Right ventricle myocardium inferior (tissue), 1 donor: ENCODE data around the gene GDI2. TPM values are rescaled to one million over a fixed set of nuclear protein-coding genes. Genes with fewer than 3 reads are reported as not detected.
"Not testable (repeated sequence)": the region's sequence is repeated elsewhere in the genome, so short reads cannot be mapped to it uniquely, and the experiment has no call there.

ENCODE experiments used
- ATAC-seq: fragments of 200-7000 bp; cut with Tn5 transposase; one replicate; pipeline ENCODE4 v1.9.1; 2020; ENCODE audit warnings: mild to moderate bottlenecking, moderate library complexity
- DNase-seq: peaks from one replicate; pipeline ENCODE4 v3.0.0; 2021; ENCODE audit errors: missing footprints
- intact Hi-C: fragments of 100-400 bp; cut with DNase I; formaldehyde crosslinking; loops from one replicate; pipeline ENCODE4 v1.11.0; 2022
- long read RNA-seq: library from polyadenylated mRNA; unstranded; transcript quantifications from one replicate; pipeline ENCODE4 v2.0.0, GENCODE V29; 2021
- total RNA-seq: library from RNA; stranded (reverse); fragmentation: NEBNext Ultra II Directional; extraction: Animal tissue kit (Norgen Biotek cat#: 25700); gene quantifications from one replicate; pipeline ENCODE4 v1.2.1, GENCODE V29; 2021
- donor health status: DM: no; HTN: yes; CAD: no; lungs with severe emphysema.

The GDI2 gene
- total RNA-seq = 101 TPM
- long read RNA-seq, transcript GDI2-203 (11 exons, 2,412 nt) = major isoform, 72 of 79 reads
- long read RNA-seq, partial matches to known transcripts = 5 of 79 reads
- long read RNA-seq, other reads (novel, unspliced or antisense) = 1 of 79 reads

DNA sequence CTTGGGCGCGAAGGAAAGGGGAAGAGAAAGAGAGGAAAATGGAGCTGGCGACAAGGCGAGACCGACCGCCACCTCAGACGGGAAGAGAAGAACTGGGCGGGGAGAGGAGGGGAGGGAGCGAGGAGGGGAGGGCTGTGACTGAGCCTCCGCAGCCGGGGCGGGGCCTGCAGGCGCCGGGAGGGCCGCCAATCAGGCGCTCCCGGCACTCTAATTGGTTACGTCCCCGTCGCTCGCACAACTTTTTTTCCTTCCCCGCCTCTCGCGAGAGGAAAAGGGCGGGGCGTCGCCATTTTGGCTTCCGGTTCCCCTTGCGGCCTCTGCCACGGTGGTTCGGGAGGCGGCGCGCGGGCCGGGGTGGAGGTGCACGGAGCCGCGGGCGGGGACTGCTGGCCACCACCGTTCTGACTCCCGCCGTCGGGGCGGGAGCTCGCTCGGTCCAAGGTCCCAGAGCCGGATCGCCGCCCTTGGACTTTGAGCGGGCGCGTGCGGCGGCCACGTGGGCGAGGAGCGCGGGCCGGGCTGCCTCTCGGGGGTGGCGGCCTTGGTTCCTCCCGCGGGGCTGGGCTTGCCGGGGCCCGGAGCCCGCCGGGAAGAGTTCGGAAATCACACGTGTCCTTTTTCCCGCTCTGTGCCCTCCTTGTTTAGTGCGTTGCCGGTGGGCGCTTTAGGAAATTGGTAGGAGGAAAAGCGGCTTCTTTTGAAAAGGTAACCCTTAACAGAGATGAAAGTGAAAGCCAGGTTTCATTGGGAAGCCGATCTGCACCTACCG is at the start of gene GDI2:
Gene GDI2, minus strand, starts transcription at position 94 of the 769 bp plus-strand sequence. CDS start 176 bp downstream, outside the sequence.
- DNase-seq (peak; percentile 97), ATAC-seq (peak; percentile 99)
- intact Hi-C loops = loop anchor here (2.0 to 5.0 kb wide), 3 partner anchors 59 to 129 kb away; partner anchors contain the start of genes ANKRD16 and TASOR2

GRCh38 chr10:5862360-5862961 is 49.2 kb upstream of the GDI2 start:
- no peak for ATAC-seq
- intact Hi-C loops = no loop called here
- no peak for DNase-seq

DNA sequence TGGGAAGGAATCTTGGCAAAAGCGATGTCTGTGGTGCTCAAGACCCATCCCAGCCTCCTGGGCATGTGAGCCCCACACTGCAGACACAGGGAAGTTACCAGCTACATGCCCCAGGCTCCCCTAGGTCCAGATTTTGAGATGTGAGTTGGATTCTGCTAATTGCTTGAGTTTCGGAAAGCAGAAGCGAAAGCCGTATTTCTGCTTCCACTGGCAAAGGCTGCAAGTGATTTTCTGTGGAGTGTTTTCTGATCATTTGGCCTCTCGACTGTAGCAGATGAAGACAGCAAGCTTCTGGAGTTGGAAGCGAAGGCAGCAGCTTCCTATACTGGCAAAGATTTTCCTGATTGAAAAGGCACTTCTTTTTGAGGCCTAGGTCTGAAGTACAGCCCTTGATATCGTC is 46.8 kb upstream of the GDI2 start:
- intact Hi-C loops = no loop called here

GRCh38 chr10:5858811-5859210 is 45.6 kb upstream of the GDI2 start:
- intact Hi-C loops = no loop called here
- no peak for ATAC-seq
- no peak for DNase-seq

More for the DNA sequence above, 46.8 kb upstream of the GDI2 start:
- DNase-seq (no peak), ATAC-seq (no peak)

DNA sequence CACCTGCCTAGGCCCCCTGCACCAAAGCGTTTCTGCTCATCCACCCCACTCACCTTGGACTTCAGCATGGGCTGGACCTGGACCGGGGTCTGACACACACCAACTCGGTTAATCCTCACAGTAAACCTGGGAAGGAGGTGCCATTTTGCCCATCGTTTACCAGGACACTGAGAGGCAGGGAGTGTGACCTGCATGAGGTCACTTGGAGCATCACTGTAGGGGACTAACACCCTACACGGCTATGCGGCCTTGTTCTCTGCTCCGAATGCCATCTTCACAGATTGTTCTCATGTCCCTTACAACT is 43.4 kb upstream of the GDI2 start:
- ATAC-seq (no peak), DNase-seq (no peak)
- intact Hi-C loops = no loop called here

DNA sequence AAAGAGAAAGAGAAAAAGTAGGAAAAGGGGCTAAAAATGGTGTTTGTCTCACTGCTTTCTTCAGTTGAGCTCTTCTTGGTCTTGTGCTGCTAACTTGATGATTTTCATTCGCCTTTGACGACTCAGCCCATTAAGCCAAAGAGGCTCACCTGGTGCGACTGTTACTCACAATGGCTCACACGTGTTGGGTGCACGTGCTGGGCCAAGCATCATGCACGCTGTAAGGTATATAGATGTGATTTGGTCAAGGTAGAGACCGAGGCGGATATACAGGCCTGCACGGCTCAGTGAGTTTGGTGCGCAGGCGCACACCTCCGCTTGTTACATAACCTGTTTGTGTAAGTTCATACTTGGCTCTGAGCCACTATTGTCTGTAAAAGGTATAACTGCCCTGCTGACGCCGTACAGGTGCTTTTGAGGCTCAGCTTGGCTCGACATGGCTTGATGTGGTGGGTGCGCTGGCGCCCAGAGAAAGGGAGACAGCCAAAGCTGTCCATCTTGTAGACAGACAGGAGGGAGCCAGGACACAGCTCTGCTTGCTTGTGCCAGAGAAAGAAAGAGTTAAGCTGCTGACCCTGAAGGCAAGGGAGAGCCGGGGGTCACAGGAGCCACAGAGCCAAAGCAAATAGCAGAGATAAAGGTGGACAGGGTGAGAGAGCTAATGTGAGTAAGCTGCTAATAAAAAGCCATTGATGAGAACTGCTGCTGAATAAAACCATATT is 42.9 kb upstream of the GDI2 start:
- ATAC-seq (no peak), DNase-seq (no peak)
- intact Hi-C loops = no loop called here

- intact Hi-C loops = no loop called here
- DNase-seq (no peak), ATAC-seq (no peak)
These were observed 40.9 kb upstream of the GDI2 start for GRCh38 chr10:5854131-5854475.

DNA sequence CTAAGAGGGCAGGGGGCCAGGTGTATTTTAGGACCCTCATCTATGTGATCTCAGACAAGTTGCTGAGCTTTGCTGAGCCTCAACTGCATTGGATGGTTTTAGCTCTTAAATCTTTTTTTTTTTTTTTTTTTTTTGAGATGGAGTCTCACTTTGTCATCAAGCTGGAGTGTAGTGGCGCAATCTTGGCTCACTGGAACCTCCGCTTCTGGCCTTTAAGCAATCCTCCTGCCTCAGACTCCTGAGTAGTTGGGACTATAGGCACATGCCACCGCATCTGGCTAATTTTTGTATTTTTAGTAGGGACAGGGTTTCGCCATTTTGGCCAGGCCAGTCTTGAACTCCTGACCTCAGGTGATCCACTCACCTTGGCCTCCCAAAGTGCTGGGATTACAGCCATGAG is 33.4 kb upstream of the GDI2 start:
- ATAC-seq, intact Hi-C loops: not testable (repeated sequence)

GRCh38 chr10:5844345-5845055 is 31.3 kb upstream of the GDI2 start:
- DNase-seq (no peak), ATAC-seq (no peak)
- intact Hi-C loops = no loop called here

More for the DNA sequence above, 33.4 kb upstream of the GDI2 start:
- not testable (repeated sequence) for DNase-seq

GRCh38 chr10:5843686-5844344 is 30.6 kb upstream of the GDI2 start:
- ATAC-seq (no peak), DNase-seq (no peak)
- intact Hi-C loops = no loop called here

DNA sequence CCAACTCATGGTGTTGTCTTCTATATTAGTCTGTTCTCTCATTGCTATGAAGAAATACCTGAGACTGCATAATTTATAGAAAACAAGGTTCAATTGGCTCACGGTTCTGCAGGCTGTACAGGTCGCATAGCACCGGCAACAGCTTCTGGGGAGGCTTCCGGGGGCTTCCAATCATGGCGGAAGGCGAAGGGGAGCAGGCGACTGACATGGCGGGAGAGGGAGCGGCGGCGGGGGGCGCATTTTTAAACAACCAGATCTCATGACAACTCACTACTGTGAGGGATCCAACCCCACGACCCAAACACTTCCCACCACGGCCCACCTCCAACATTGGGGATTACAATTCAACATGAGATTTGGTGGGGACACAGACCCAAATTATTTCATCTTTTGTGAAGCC is 28.7 kb upstream of the GDI2 start:
- no peak for DNase-seq
- intact Hi-C loops = no loop called here
- no peak for ATAC-seq

DNA sequence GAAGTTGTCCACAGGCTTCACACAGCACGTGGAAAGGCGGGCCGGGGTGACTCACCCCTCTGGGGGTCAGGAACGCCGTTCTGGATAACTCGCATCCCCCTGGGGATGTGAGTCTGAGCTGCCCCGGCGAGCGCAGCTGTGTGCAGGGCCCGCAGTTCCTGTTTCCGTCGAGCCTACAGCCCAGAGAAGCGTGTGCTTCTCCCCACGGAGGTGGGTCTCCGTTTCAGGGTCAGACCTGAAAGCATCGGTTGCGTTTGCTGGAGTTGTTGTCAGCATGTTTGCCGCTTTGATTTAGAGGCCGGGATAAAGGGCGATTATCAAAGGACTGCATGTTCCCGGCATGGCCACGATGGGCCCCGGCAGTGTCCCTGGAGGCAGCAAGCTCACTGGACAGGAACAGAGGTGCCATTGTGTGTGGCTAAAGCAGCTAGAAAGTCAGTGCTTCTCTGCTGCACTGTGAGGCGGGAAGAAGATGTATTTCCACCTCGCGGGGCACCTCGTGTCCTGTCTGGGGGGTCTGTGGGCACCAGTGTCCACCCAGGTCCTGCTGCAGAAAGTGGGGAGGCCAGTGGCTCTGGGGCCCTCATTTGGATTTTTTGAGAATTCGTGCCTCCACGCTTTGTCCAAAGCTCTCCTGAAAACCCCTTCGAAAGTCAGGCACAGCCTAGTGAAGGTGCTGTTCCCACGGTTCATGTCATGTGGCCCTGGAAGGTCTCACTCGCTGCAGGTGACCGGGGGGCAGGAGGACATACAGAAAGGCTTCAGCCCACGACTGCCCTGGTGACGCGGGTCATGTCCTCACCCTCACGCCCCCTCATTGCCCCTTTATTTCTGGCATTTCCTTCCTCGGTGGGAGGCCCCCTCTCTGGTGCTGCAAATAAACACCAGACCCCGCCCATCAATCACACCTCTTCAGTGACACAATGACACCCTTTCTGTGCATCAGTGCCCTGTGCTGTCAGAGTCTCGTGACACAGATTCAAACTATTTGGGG is 27.4 kb upstream of the GDI2 start:
- intact Hi-C loops = no loop called here
- DNase-seq (no peak), ATAC-seq (peak; percentile 83)

DNA sequence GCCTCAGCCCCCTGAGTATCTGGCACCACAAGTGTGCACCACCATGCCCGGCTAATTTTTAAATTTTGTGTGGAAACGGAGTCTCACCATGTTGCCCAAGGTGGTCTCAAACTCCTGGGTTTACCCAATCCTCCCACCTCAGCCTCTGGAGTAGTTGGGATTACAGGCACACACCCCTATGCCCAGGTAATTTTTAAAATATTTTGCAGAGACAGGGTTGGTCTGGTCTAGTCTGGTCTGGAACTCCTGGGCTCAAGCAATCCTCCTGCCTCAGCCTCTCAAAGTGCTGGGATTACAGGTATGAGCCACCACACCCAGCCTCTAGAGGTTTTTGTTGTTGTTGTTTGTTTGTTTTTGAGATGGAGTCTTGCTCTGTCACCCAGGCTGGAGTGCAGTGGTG is 22.9 kb upstream of the GDI2 start:
- ATAC-seq, DNase-seq, intact Hi-C loops: not testable (repeated sequence)

- DNase-seq = no peak
- intact Hi-C loops = no loop called here
- no peak for ATAC-seq
These were observed 22.3 kb upstream of the GDI2 start for GRCh38 chr10:5835446-5836095.

DNA sequence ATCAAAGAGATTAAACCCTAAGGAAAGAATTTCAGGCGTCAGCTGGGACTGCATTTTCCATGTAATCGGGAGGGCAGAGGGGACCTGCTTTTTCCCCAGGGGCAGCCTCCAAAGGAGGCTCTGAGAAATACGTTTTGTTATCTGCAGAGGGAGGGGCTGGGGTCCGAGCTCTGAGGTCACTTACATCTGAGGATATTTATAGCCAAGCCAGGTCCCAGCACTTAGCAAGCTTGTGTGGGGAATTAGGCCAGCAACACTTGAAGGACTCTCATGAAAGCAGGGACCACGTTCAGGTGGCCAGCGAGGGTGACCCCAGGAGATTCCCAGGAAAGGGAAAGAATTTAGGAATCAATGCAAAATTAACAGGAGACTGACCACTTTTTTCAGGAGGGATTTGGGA is 20.6 kb upstream of the GDI2 start:
- DNase-seq = no peak
- intact Hi-C loops = no loop called here
- ATAC-seq = peak; percentile 57

- intact Hi-C loops = no loop called here
- DNase-seq (no peak), ATAC-seq (no peak)
These were observed 19.7 kb upstream of the GDI2 start for GRCh38 chr10:5832946-5833345.

GRCh38 chr10:5831446-5831782 is 18.2 kb upstream of the GDI2 start:
- intact Hi-C loops = no loop called here
- no peak for ATAC-seq
- no peak for DNase-seq
